Upper lobe of left lung (tissue), 4 donors: Measurements from ENCODE around the gene ZNF611.

Source experiments
- EP300 ChIP-seq, 4 donors: sonication (generic); formaldehyde crosslinking; IDR thresholded peaks; one replicate each; pipeline ENCODE4 v1.5.1; 2017; ENCODE audit warnings: antibody characterized with exemption in 4 of 4, control low read depth in 2 of 4
- POLR2A ChIP-seq, 4 donors: fragments of 450-650 bp; IDR thresholded peaks; one replicate each; pipeline ENCODE4 v1.5.1; 2016 to 2017; ENCODE audit warnings: antibody characterized with exemption in 4 of 4, mild to moderate bottlenecking in 2 of 4
- POLR2AphosphoS5 ChIP-seq, 2 donors: sonication (generic); formaldehyde crosslinking; IDR thresholded peaks; one replicate each; pipeline ENCODE4 v1.5.1; 2017; ENCODE audit warnings: antibody characterized with exemption in 2 of 2
- TF ChIP-seq, protein P1 (sequence below), 6 experiments: fragments of 450-650 bp in 4 of 6; fragments of 200-600 bp in 2 of 6; sonication (generic) in 2 of 6; IDR thresholded peaks; one replicate each; pipeline ENCODE4 v1.5.1; 2016 to 2019; ENCODE audit warnings: antibody characterized with exemption in 6 of 6

DNA sequence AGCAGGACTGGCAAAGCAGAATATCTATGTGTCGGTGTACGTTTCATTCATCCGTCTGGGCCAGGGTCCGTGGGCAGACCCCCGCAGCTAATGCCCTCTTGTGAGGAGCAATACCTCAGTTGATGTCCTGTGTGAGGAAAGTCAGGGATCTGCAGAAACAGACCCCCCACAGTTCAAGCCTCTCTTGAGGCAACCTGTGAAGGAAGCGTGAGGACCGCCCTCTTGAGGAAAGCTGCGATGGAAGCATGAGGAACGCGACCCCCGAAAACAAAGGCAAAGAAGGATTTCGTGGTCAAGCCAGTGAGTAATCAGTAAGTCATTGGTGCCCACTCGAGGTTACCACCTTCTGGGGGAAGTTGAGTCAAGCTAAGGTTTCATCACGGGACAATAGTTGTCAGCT lies 75.8 kb downstream of the ZNF611 start:
- TF ChIP-seq, protein P1, sequence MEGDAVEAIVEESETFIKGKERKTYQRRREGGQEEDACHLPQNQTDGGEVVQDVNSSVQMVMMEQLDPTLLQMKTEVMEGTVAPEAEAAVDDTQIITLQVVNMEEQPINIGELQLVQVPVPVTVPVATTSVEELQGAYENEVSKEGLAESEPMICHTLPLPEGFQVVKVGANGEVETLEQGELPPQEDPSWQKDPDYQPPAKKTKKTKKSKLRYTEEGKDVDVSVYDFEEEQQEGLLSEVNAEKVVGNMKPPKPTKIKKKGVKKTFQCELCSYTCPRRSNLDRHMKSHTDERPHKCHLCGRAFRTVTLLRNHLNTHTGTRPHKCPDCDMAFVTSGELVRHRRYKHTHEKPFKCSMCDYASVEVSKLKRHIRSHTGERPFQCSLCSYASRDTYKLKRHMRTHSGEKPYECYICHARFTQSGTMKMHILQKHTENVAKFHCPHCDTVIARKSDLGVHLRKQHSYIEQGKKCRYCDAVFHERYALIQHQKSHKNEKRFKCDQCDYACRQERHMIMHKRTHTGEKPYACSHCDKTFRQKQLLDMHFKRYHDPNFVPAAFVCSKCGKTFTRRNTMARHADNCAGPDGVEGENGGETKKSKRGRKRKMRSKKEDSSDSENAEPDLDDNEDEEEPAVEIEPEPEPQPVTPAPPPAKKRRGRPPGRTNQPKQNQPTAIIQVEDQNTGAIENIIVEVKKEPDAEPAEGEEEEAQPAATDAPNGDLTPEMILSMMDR (IDR thresholded peaks at IDR 0.05): no peak
- TF ChIP-seq POLR2A (IDR thresholded peaks at IDR 0.05): no peak
- TF ChIP-seq EP300 (IDR thresholded peaks at IDR 0.05): no peak
- TF ChIP-seq POLR2AphosphoS5 (IDR thresholded peaks at IDR 0.05): no peak
